NT2/D1 (cell line): ENCODE measurements around the gene RBKS.

Experiments used
- DNase-seq: peaks from one replicate; pipeline ENCODE4 v3.0.0-alpha.2; 2011; ENCODE audit warnings: low read depth, low spot score
- H3K27me3 ChIP-seq: 2 replicates; pipeline ENCODE4 v1.6.0; 2011; ENCODE audit warnings: mild to moderate bottlenecking; ENCODE audit not compliant: insufficient read length, insufficient read depth
- H3K36me3 ChIP-seq: 2 replicates; pipeline ENCODE4 v1.6.1; 2011; ENCODE audit warnings: mild to moderate bottlenecking, low read length, mixed read lengths; ENCODE audit not compliant: insufficient read depth, insufficient read length
- H3K4me1 ChIP-seq: 2 replicates; pipeline ENCODE4 v1.5.1; 2011; ENCODE audit not compliant: insufficient read depth, insufficient read length
- H3K4me3 ChIP-seq: 2 replicates; pipeline ENCODE4 v1.5.1; 2011; ENCODE audit warnings: low read depth; ENCODE audit not compliant: insufficient read length
- H3K9ac ChIP-seq: 2 replicates; pipeline ENCODE4 v1.6.0; 2011; ENCODE audit warnings: low read depth; ENCODE audit not compliant: insufficient read length
- H3K9me3 ChIP-seq: 2 replicates; pipeline ENCODE4 v1.5.1; 2011; ENCODE audit warnings: mild to moderate bottlenecking, low read length; ENCODE audit not compliant: insufficient read depth
- SUZ12 ChIP-seq: IDR thresholded peaks from 2 replicates; pipeline ENCODE4 v1.6.1; 2011; ENCODE audit not compliant: insufficient read length, insufficient read depth; ENCODE audit errors: extremely low read depth
- YY1 ChIP-seq: IDR thresholded peaks from 2 replicates; pipeline ENCODE4 v1.6.1; 2011; ENCODE audit not compliant: insufficient read length, insufficient read depth
- ZNF274 ChIP-seq: IDR thresholded peaks from 2 replicates; pipeline ENCODE4 v1.6.1; 2011; ENCODE audit warnings: mild to moderate bottlenecking, low read depth, low read length

Gene RBKS

DNA sequence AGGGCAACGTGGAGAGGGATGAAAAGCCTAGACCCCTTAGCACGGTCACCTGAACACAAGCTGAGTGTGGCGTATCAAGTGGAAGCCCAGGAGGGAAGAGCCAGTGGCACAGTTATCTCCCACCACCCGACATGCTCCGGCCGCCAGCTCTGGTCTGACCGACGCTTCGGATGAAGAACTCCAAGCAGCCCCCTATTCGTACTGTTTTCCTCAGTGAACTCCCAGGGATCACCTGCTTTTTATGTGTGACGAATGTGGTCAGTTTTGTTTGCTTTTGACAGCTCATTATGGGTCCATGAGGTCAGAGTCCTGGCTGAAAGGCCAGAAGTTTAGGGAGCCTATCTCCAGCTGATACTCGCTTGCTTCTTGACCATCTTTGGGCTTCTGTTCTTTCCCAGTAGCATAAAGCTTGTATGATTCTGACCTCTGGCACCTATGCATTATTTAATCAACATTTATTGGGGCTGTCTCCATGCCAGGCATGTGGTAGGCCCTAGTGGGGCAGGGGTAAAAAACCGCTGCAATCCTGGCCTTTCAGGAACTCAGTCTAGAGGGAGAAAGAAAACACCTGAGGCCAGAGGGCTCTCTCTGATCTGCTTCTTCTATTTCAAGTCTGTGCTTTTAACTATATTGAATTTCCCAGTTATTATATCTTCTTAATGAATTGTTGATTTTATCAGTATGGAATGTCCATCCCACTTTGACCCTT, 151.7 kb downstream of the RBKS start:
- Histone ChIP-seq H3K9ac (peak overlapping the region; percentile 21), H3K36me3 (no peaks in the 10 kb centered on the region), H3K4me1 (peaks cover 2% of the 10 kb centered on the region), H3K4me3 (no peak overlapping the region), H3K27me3 (peaks cover 21% of the 10 kb centered on the region), H3K9me3 (no peaks in the 10 kb centered on the region)
- no peak for DNase-seq
- no peak for TF ChIP-seq SUZ12
- TF ChIP-seq YY1: no peak
- TF ChIP-seq ZNF274: no peak

DNA sequence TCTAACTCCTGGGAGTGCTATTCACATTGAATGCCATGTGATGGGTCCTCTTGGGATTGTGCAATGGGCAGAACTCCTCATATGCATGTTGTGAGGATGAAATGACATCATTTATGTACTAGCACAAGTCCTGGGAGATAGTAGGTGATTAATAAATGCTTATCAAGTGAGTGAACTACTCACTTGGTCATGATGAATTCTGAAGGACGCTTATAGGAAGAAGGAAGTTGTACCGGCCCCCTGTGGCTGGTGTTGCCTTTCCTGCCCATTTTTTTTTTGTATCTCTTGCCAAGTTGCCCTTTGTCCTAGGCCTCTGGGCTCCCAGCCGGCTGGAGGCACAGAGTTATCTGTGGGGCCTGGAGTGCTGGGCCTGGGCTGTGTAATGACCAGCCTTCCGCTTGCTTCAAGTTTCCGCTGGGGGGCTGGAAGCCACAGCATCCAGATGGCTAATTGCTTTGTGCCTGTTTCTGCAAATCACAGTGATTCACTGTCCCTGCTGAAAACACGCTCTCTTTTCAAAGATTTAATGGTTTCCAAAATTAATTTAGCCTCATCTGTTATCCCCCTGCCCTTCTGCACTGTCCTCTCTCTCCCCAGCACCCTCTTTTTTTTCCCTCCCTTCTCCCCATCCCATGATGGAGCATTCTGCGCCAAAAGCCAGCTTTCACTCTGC, 152.4 kb downstream of the RBKS start:
- no peak for DNase-seq
- H3K9ac ChIP-seq: peak overlapping the region; percentile 21
- no peaks in the 10 kb centered on the region for H3K9me3 ChIP-seq
- TF ChIP-seq YY1: no peak
- no peak overlapping the region for H3K4me3 ChIP-seq
- peaks cover 21% of the 10 kb centered on the region for H3K27me3 ChIP-seq
- no peaks in the 10 kb centered on the region for H3K36me3 ChIP-seq
- peaks cover 2% of the 10 kb centered on the region for H3K4me1 ChIP-seq

DNA sequence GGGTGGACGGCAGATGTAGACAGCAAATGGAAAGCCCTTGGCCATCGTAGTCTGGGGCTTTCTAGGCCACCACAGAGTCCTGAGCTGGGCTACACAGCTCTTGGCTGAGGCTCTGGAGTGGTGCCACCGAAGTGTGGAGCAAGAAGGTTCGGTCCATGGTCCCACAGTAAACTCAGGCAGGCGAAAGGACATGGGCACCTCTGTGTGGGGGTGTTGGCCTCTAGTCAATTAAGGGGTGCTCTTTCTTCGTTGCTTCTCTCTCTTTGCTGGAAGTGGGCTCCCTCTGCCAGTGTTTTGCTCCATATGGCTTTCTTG, 153.3 kb downstream of the RBKS start:
- no peaks in the 10 kb centered on the region for H3K36me3 ChIP-seq
- no peak overlapping the region for H3K9ac ChIP-seq
- H3K27me3 ChIP-seq: peaks cover 21% of the 10 kb centered on the region
- H3K4me3 ChIP-seq: no peak overlapping the region
- H3K4me1 ChIP-seq: peaks cover 2% of the 10 kb centered on the region
- DNase-seq: no peak
- H3K9me3 ChIP-seq: no peaks in the 10 kb centered on the region
- TF ChIP-seq SUZ12: no peak
- no peak for TF ChIP-seq YY1
- no peak for TF ChIP-seq ZNF274

- H3K4me1 ChIP-seq: peaks cover 2% of the 10 kb centered on the region
- no peaks in the 10 kb centered on the region for H3K9me3 ChIP-seq
- H3K36me3 ChIP-seq: no peaks in the 10 kb centered on the region
- H3K9ac ChIP-seq: peak overlapping the region; percentile 78
- H3K4me3 ChIP-seq: peak overlapping the region; percentile 45
- no peak for DNase-seq
- peaks cover 21% of the 10 kb centered on the region for H3K27me3 ChIP-seq
- no peak for TF ChIP-seq ZNF274
- TF ChIP-seq YY1: no peak
- TF ChIP-seq SUZ12: no peak
These were observed 153.9 kb downstream of the RBKS start for GRCh38 chr2:27736031-27736889.

DNA sequence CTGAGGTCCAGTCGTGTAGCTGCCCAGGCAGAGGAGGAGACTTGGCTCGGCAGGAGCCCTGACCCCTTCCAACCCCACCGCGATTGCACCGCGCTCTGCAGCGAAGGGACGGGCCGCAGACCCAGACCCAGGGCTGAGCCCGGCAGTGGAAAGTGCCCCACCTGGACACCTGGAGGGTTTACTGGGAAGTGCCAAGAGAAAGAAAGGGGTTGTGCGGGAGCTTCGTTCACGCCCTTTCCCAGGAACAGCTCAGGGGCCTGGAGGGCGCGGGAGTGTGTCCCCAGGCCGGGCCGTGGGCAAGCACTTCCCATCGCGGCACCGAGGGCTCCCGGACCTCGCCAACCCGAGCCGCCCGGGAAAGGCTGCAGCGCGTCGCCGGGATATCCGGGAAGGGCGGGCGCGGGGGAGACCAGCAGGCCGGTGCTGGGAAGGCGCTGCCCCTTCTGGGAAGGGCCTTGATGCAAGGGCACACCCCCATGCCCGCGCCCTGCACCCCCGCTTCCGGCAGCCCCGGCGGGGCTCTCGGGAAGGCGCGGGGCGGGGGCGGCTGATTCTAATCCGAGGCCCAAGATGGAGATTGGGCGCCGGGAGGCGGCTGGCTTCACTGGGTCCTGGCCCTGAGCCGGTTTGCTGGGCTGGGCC, 154.8 kb downstream of the RBKS start:
- Histone ChIP-seq H3K9ac (peak overlapping the region; percentile 78), H3K27me3 (peaks cover 21% of the 10 kb centered on the region), H3K36me3 (no peaks in the 10 kb centered on the region), H3K4me1 (peaks cover 2% of the 10 kb centered on the region), H3K4me3 (peak overlapping the region; percentile 45), H3K9me3 (no peaks in the 10 kb centered on the region)
- DNase-seq: peak; percentile 39
- TF ChIP-seq YY1 (no peak), SUZ12 (no peak), ZNF274 (no peak)

DNA sequence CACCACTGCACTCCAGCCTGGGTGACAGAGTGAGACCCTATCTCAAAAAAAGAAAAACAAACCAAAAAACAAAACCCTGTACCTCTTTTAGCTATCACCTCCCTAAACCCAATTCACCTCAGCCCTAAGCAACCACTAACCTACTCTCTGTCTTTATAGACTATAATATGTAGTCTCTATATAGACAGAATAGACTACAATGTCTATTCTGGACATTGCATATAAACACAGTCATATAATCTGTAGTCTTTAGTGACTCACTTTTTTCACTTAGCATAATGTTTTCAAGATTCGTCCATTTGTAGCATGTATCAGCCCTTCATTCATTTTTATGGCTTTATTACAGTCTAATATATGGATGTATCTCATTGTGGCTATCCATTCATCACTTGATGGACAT, 155.9 kb downstream of the RBKS start:
- H3K36me3 ChIP-seq: no peaks in the 10 kb centered on the region
- TF ChIP-seq ZNF274 (no peak), SUZ12 (no peak), YY1 (no peak)
- H3K4me1 ChIP-seq: peaks cover 2% of the 10 kb centered on the region
- H3K9ac ChIP-seq: no peak overlapping the region
- H3K27me3 ChIP-seq: peaks cover 21% of the 10 kb centered on the region
- H3K4me3 ChIP-seq: no peak overlapping the region
- H3K9me3 ChIP-seq: no peaks in the 10 kb centered on the region
- no peak for DNase-seq
